PC-9 (cell line): Measurements from ENCODE around the gene SLC25A41.

ENCODE experiments used
- EZH2 ChIP-seq: fragments of 200-600 bp; sonication (generic); IDR thresholded peaks from 2 replicates; pipeline ENCODE4 v1.8.0; 2017; ENCODE audit warnings: antibody characterized with exemption, low read depth
- TF ChIP-seq, protein P1 (sequence below): fragments of 200-600 bp; sonication (generic); conservative IDR thresholded peaks from 2 replicates; pipeline ENCODE4 v1.6.1; 2017; ENCODE audit warnings: mixed run types, antibody characterized with exemption, mild to moderate bottlenecking, moderate library complexity

DNA sequence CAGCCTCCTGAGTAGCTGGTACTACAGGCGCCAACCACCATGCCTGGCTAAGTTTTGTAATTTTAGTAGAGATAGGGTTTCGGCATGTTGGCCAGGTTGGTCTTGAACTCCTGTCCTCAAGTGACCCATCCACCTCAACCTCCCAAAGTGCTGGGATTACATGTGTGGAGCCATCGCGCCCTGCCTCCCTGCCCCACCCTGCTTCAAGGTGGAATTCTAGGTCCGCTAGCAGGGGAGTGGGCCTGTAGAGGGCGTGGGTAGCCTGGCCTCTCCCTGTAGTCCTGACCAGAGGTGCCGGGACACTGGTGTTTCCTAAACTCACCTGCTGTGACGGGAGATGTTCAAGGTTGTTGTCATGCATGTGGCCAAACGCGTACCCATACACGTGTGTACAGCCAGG is 398 bp downstream of the SLC25A41 start:
- TF ChIP-seq, protein P1, sequence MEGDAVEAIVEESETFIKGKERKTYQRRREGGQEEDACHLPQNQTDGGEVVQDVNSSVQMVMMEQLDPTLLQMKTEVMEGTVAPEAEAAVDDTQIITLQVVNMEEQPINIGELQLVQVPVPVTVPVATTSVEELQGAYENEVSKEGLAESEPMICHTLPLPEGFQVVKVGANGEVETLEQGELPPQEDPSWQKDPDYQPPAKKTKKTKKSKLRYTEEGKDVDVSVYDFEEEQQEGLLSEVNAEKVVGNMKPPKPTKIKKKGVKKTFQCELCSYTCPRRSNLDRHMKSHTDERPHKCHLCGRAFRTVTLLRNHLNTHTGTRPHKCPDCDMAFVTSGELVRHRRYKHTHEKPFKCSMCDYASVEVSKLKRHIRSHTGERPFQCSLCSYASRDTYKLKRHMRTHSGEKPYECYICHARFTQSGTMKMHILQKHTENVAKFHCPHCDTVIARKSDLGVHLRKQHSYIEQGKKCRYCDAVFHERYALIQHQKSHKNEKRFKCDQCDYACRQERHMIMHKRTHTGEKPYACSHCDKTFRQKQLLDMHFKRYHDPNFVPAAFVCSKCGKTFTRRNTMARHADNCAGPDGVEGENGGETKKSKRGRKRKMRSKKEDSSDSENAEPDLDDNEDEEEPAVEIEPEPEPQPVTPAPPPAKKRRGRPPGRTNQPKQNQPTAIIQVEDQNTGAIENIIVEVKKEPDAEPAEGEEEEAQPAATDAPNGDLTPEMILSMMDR, result no peak
- TF ChIP-seq EZH2, result no peak
